ENCODE measurements around the gene FBXL17.

GRCh38 chr5:108078345-108078744 is 303.6 kb downstream of the FBXL17 start:
- TF ChIP-seq CTCF (IDR thresholded peaks at IDR 0.05) (no peak), POLR2A (IDR thresholded peaks at IDR 0.05) (no peak)
